GM12891 (cell line): ENCODE data around the gene FBXO46.
"Not testable (repeated sequence)": the region's sequence is repeated elsewhere in the genome, so short reads cannot be mapped to it uniquely, and the experiment has no call there.

ENCODE experiments used
- DNase-seq: peaks from one replicate; pipeline ENCODE4 v3.0.0; 2011; ENCODE audit warnings: low spot score; ENCODE audit not compliant: insufficient read length
- FAIRE-seq: peaks from 2 replicates; lab custom pipeline; 2011; peaks lifted over from hg19 to GRCh38; lab: Jason Lieb, UNC
- PAX5 ChIP-seq: IDR thresholded peaks from 2 replicates; pipeline ENCODE4 v1.6.1; 2011; ENCODE audit warnings: low read length, moderate library complexity, mild to moderate bottlenecking; ENCODE audit not compliant: insufficient read depth, severe bottlenecking
- POLR2A ChIP-seq: IDR thresholded peaks from 2 replicates; pipeline ENCODE4 v1.6.1; 2011; ENCODE audit warnings: low read depth, low read length, control low read depth
- POLR2AphosphoS5 ChIP-seq: IDR thresholded peaks from 2 replicates; pipeline ENCODE4 v1.6.1; 2011; ENCODE audit warnings: low read depth, low read length, control low read depth
- POU2F2 ChIP-seq: IDR thresholded peaks from 2 replicates; pipeline ENCODE4 v1.6.1; 2011; ENCODE audit warnings: low read depth, mild to moderate bottlenecking, control low read depth, low read length, moderate library complexity
- SPI1 ChIP-seq: IDR thresholded peaks from 2 replicates; pipeline ENCODE4 v1.6.1; 2011; ENCODE audit warnings: low read depth, low read length, control low read depth
- TAF1 ChIP-seq: IDR thresholded peaks from 2 replicates; pipeline ENCODE4 v1.6.1; 2011; ENCODE audit warnings: low read depth, low read length, control low read depth

Gene FBXO46

GRCh38 chr19:45710356-45711130 is 20.2 kb downstream of the FBXO46 start:
- TF ChIP-seq PAX5 (no peak), POLR2AphosphoS5 (no peak), POLR2A (no peak)
- FAIRE-seq: no peak

GRCh38 chr19:45705710-45706415 is 24.8 kb downstream of the FBXO46 start:
- peak; percentile 64 for FAIRE-seq
- no peak for DNase-seq
- TF ChIP-seq POLR2AphosphoS5: 0 out of 2 replicates have a peak, but pooled peaks have one; percentile 23
- no peak for TF ChIP-seq SPI1

More at GRCh38 chr19:45710356-45711130, 20.2 kb downstream of the FBXO46 start:
- DNase-seq: no peak

GRCh38 chr19:45705115-45705514 is 25.6 kb downstream of the FBXO46 start:
- FAIRE-seq: peak; percentile 33
- TF ChIP-seq POLR2A: no peak; the same call in 1 of the 2 replicates
- no peak for TF ChIP-seq PAX5
- no peak for TF ChIP-seq POLR2AphosphoS5
- no peak for TF ChIP-seq SPI1
- no peak for TF ChIP-seq TAF1
- TF ChIP-seq POU2F2: no peak
- no peak for DNase-seq

- DNase-seq (no peak), FAIRE-seq (no peak)
- no peak for TF ChIP-seq TAF1
- no peak for TF ChIP-seq POLR2AphosphoS5
- no peak for TF ChIP-seq PAX5
- TF ChIP-seq POU2F2: no peak
- TF ChIP-seq POLR2A: no peak
- no peak for TF ChIP-seq SPI1
Observed at GRCh38 chr19:45701676-45702075, 29.0 kb downstream of the FBXO46 start.

- peak; percentile 54 for FAIRE-seq
- TF ChIP-seq PAX5 (no peak), SPI1 (no peak), POLR2A (no peak), POLR2AphosphoS5 (no peak), POU2F2 (no peak; the same call in 1 of the 2 replicates), TAF1 (no peak)
- no peak for DNase-seq
Observed at GRCh38 chr19:45693106-45693788, 37.4 kb downstream of the FBXO46 start.

GRCh38 chr19:45692187-45693105 is 38.2 kb downstream of the FBXO46 start, which contains the start of gene QPCTL:
TSS of gene QPCTL (plus strand) at chr19:45692666. CDS start at chr19:45692704, 38 bp downstream.
- FAIRE-seq (peak; percentile 100), DNase-seq (peak; percentile 91)
- TF ChIP-seq POLR2AphosphoS5 (peak; percentile 74), POU2F2 (no peak), SPI1 (peak; percentile 65), POLR2A (peak; percentile 85)

- DNase-seq (peak; percentile 81), FAIRE-seq (no peak)
- TF ChIP-seq POU2F2 (0 out of 2 replicates have a peak, but pooled peaks have one; percentile 81), PAX5 (no peak), POLR2AphosphoS5 (peak; percentile 98), TAF1 (peak; percentile 94), POLR2A (peak; percentile 98), SPI1 (peak; percentile 89)
Observed at GRCh38 chr19:45691516-45692186, 39.0 kb downstream of the FBXO46 start, which contains the start of gene SNRPD2. TSS of gene SNRPD2 (minus strand) at chr19:45691953. CDS start at chr19:45691888, 65 bp downstream.

GRCh38 chr19:45687599-45687998 is 43.1 kb downstream of the FBXO46 start:
- no peak for DNase-seq
- FAIRE-seq: no peak
- 0 out of 2 replicates have a peak, but pooled peaks have one; percentile 30 for TF ChIP-seq POLR2A
- TF ChIP-seq POLR2AphosphoS5: no peak

GRCh38 chr19:45685045-45685444 is 45.7 kb downstream of the FBXO46 start:
- DNase-seq, FAIRE-seq: not testable (repeated sequence)
